Liver (tissue), 9 donors: Measurements from ENCODE around the gene SKAP1. TPM values are rescaled to one million over a fixed set of nuclear protein-coding genes. Genes with fewer than 3 reads are reported as not detected.

Experiments used
- DNase-seq: peaks from one replicate; pipeline ENCODE4 v3.0.0-alpha.2; 2017; ENCODE audit warnings: low spot score
- H3K27ac ChIP-seq, 2 donors: one replicate each; pipeline ENCODE4 v1.7.0; 2013; ENCODE audit warnings: inconsistent platforms in 2 of 2, low read length in 2 of 2, control low read depth in 1 of 2, low read depth in 1 of 2, mild to moderate bottlenecking in 1 of 2
- H3K27me3 ChIP-seq, 4 donors: one replicate each; pipeline versions ENCODE4 v1.6.1 to v1.7.0; 2013; ENCODE audit warnings: low read length in 3 of 4, inconsistent platforms in 1 of 4, mild to moderate bottlenecking in 1 of 4, moderate library complexity in 1 of 4; ENCODE audit not compliant: control insufficient read depth in 4 of 4, insufficient read depth in 4 of 4
- H3K36me3 ChIP-seq, 4 donors: one replicate each; pipeline versions ENCODE4 v1.6.1 to v1.7.0; 2013; ENCODE audit warnings: low read length in 3 of 4, mild to moderate bottlenecking in 3 of 4, low read depth in 1 of 4, moderate library complexity in 1 of 4; ENCODE audit not compliant: control insufficient read depth in 4 of 4, insufficient read depth in 3 of 4
- H3K4me1 ChIP-seq, 4 donors: one replicate each; pipeline versions ENCODE4 v1.6.1 to v1.7.0; 2013; ENCODE audit warnings: low read length in 3 of 4, mild to moderate bottlenecking in 3 of 4, moderate library complexity in 1 of 4; ENCODE audit not compliant: control insufficient read depth in 4 of 4, insufficient read depth in 4 of 4
- H3K4me3 ChIP-seq, 3 donors: one replicate each; pipeline versions ENCODE4 v1.6.1 to v1.7.0; 2013; ENCODE audit warnings: low read length in 3 of 3, control low read depth in 1 of 3, low read depth in 1 of 3, mild to moderate bottlenecking in 1 of 3
- H3K9ac ChIP-seq, 2 donors: one replicate each; pipeline ENCODE4 v1.7.0; 2013; ENCODE audit warnings: low read length in 2 of 2, mild to moderate bottlenecking in 2 of 2, moderate library complexity in 2 of 2, control low read depth in 1 of 2, low read depth in 1 of 2
- H3K9me3 ChIP-seq, 4 donors: one replicate each; pipeline versions ENCODE4 v1.6.1 to v1.7.0; 2013; ENCODE audit warnings: low read length in 3 of 4; ENCODE audit not compliant: control insufficient read depth in 4 of 4
- ATF3 ChIP-seq: IDR thresholded peaks from 2 replicates; pipeline ENCODE4 v1.6.1; 2016; ENCODE audit warnings: antibody characterized with exemption
- CTCF ChIP-seq: fragments of 150-350 bp; IDR thresholded peaks from 2 replicates; pipeline ENCODE4 v1.5.1; 2017; ENCODE audit warnings: improper control_type of control experiment, low read depth, low read length; ENCODE audit not compliant: missing input control
- EGR1 ChIP-seq, 2 donors: IDR thresholded peaks; 2 replicates each; pipeline ENCODE4 v1.6.1; 2016 to 2018; ENCODE audit warnings: antibody characterized with exemption in 2 of 2, low read depth in 2 of 2
- FOXA1 ChIP-seq: IDR thresholded peaks from 2 replicates; pipeline ENCODE4 v1.6.1; 2016; ENCODE audit warnings: antibody characterized with exemption
- FOXA2 ChIP-seq: IDR thresholded peaks from 2 replicates; pipeline ENCODE4 v1.6.1; 2016; ENCODE audit warnings: antibody characterized with exemption
- GABPA ChIP-seq, 2 donors: IDR thresholded peaks in 1 of 2; conservative IDR thresholded peaks in 1 of 2; 2 replicates each; pipeline ENCODE4 v1.6.1; 2016; ENCODE audit warnings: antibody characterized with exemption in 2 of 2, mild to moderate bottlenecking in 1 of 2, moderate library complexity in 1 of 2
- HNF4A ChIP-seq, 2 donors: conservative IDR thresholded peaks; 2 replicates each; pipeline ENCODE4 v1.6.1; 2016; ENCODE audit warnings: antibody characterized with exemption in 2 of 2, mild to moderate bottlenecking in 2 of 2
- HNF4G ChIP-seq: IDR thresholded peaks from 2 replicates; pipeline ENCODE4 v1.6.1; 2016; ENCODE audit warnings: antibody characterized with exemption
- JUND ChIP-seq, 2 donors: IDR thresholded peaks; 2 replicates each; pipeline ENCODE4 v1.6.1; 2016; ENCODE audit warnings: antibody characterized with exemption in 2 of 2
- MAX ChIP-seq: IDR thresholded peaks from 2 replicates; pipeline ENCODE4 v1.6.1; 2016; ENCODE audit warnings: antibody characterized with exemption
- NR2F2 ChIP-seq: IDR thresholded peaks from 2 replicates; pipeline ENCODE4 v1.6.1; 2016; ENCODE audit warnings: antibody characterized with exemption
- RAD21 ChIP-seq, 2 donors: IDR thresholded peaks; 2 replicates each; pipeline ENCODE4 v1.6.1; 2016; ENCODE audit warnings: antibody characterized with exemption in 2 of 2, mild to moderate bottlenecking in 2 of 2
- RXRA ChIP-seq, 2 donors: IDR thresholded peaks; 2 replicates each; pipeline ENCODE4 v1.6.1; 2017 to 2018; ENCODE audit warnings: antibody characterized with exemption in 2 of 2, mild to moderate bottlenecking in 1 of 2
- SP1 ChIP-seq: IDR thresholded peaks from 2 replicates; pipeline ENCODE4 v1.6.1; 2018; ENCODE audit warnings: antibody characterized with exemption, mild to moderate bottlenecking
- TAF1 ChIP-seq: conservative IDR thresholded peaks from 2 replicates; pipeline ENCODE4 v1.6.1; 2016; ENCODE audit warnings: antibody characterized with exemption, mild to moderate bottlenecking
- YY1 ChIP-seq: IDR thresholded peaks from 2 replicates; pipeline ENCODE4 v1.6.1; 2016; ENCODE audit warnings: antibody characterized with exemption, mild to moderate bottlenecking
- WGBS: extraction: QIAGEN DNeasy Blood & Tissue Kit; methylation state at CpG from one replicate; pipeline ENCODE4 v1.1.7; 2013; 5-methylcytosine and 5-hydroxymethylcytosine counted together
- polyA plus RNA-seq, 2 donors: library from polyadenylated mRNA; stranded (reverse) in 1 of 2; unstranded in 1 of 2; fragments of 200-250 nt in 1 of 2; fragments of >200 nt in 1 of 2; fragmentation: Nextera tagmentation in 1 of 2; extraction: Ambion mirVana in 1 of 2; gene quantifications; one replicate each; pipeline versions ENCODE4 v1.2.1 to v1.2.3, GENCODE V29; 2013 to 2015
- total RNA-seq, 2 donors: library from RNA; depleted of rRNA; stranded (reverse); fragments of >200 nt; gene quantifications; one replicate each; pipeline ENCODE4 v1.2.3, GENCODE V29; 2014
- TF ChIP-seq, protein P1 (sequence below): IDR thresholded peaks from 2 replicates; pipeline ENCODE4 v1.6.1; 2016; ENCODE audit warnings: antibody characterized with exemption
- TF ChIP-seq, protein P2 (sequence below): IDR thresholded peaks from 2 replicates; pipeline ENCODE4 v1.6.1; 2016; ENCODE audit warnings: antibody characterized with exemption, mild to moderate bottlenecking
- donor health status: healthy.
- donor health status: healthy.
- donor health status: healthy.
- donor health status: healthy.
- donor health status: healthy.

Gene SKAP1
- total and polyA plus RNA-seq, 4 donors: 2.5 to 20.8 (median 11.3) TPM

DNA sequence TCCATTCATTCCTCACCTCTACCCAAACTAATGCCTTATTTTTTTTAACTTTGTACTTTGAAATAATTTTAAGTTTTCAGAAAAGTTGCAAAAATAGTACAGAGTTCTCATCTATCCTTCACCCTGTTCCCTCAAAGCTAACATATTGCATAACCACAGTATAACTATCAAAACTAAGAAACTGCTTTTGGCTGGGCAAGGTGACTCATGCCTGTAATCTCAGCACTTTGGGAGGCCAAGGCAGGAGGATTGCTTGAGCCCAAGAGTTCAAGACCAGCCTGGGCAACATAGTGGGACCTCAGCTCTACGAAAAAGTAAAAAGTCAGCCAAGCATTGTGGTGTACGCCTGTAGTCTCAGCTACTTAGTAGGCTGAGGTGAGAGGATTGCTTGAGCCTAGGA lies 147.7 kb downstream of the SKAP1 start:
- Histone ChIP-seq H3K27ac (no peak overlapping the region), H3K9ac (no peak overlapping the region), H3K36me3 (no peaks in the 10 kb centered on the region), H3K9me3 (no peaks in the 10 kb centered on the region), H3K4me3 (no peak overlapping the region), H3K4me1 (no peaks in the 10 kb centered on the region), H3K27me3 (peaks cover 0 to 17% (median 0%) of the 10 kb centered on the region in 4 donors)
- no peak for TF ChIP-seq NR2F2
- WGBS: 87% methylated on average over 2 of the region's 2 CpGs
- no peak for DNase-seq

GRCh38 chr17:48278760-48279491 lies 151.1 kb downstream of the SKAP1 start:
- no peak for DNase-seq
- WGBS: 63% methylated on average over 5 of the region's 5 CpGs
- no peaks in the 10 kb centered on the region for H3K9me3 ChIP-seq
- no peak overlapping the region for H3K9ac ChIP-seq
- H3K27ac ChIP-seq: no peak overlapping the region
- TF ChIP-seq NR2F2 (no peak), SP1 (no peak), CTCF (no peak), ATF3 (no peak), HNF4A (conservative IDR thresholded peaks at IDR 0.05) (no peak), YY1 (no peak), RAD21 (IDR thresholded peaks at IDR 0.05) (no peak), MAX (no peak), EGR1 (IDR thresholded peaks at IDR 0.05; ENCODE audit: low read depth in 2 of 2) (no peak), JUND (IDR thresholded peaks at IDR 0.05) (no peak), RXRA (IDR thresholded peaks at IDR 0.05) (no peak), GABPA (IDR thresholded peaks at IDR 0.05 in 1 of 2, conservative IDR thresholded peaks at IDR 0.05 in 1 of 2) (no peak), HNF4G (no peak), TAF1 (no peak), FOXA2 (no peak), FOXA1 (no peak)
- TF ChIP-seq, protein P1, sequence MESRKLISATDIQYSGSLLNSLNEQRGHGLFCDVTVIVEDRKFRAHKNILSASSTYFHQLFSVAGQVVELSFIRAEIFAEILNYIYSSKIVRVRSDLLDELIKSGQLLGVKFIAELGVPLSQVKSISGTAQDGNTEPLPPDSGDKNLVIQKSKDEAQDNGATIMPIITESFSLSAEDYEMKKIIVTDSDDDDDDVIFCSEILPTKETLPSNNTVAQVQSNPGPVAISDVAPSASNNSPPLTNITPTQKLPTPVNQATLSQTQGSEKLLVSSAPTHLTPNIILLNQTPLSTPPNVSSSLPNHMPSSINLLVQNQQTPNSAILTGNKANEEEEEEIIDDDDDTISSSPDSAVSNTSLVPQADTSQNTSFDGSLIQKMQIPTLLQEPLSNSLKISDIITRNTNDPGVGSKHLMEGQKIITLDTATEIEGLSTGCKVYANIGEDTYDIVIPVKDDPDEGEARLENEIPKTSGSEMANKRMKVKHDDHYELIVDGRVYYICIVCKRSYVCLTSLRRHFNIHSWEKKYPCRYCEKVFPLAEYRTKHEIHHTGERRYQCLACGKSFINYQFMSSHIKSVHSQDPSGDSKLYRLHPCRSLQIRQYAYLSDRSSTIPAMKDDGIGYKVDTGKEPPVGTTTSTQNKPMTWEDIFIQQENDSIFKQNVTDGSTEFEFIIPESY: no peak
- TF ChIP-seq, protein P2, sequence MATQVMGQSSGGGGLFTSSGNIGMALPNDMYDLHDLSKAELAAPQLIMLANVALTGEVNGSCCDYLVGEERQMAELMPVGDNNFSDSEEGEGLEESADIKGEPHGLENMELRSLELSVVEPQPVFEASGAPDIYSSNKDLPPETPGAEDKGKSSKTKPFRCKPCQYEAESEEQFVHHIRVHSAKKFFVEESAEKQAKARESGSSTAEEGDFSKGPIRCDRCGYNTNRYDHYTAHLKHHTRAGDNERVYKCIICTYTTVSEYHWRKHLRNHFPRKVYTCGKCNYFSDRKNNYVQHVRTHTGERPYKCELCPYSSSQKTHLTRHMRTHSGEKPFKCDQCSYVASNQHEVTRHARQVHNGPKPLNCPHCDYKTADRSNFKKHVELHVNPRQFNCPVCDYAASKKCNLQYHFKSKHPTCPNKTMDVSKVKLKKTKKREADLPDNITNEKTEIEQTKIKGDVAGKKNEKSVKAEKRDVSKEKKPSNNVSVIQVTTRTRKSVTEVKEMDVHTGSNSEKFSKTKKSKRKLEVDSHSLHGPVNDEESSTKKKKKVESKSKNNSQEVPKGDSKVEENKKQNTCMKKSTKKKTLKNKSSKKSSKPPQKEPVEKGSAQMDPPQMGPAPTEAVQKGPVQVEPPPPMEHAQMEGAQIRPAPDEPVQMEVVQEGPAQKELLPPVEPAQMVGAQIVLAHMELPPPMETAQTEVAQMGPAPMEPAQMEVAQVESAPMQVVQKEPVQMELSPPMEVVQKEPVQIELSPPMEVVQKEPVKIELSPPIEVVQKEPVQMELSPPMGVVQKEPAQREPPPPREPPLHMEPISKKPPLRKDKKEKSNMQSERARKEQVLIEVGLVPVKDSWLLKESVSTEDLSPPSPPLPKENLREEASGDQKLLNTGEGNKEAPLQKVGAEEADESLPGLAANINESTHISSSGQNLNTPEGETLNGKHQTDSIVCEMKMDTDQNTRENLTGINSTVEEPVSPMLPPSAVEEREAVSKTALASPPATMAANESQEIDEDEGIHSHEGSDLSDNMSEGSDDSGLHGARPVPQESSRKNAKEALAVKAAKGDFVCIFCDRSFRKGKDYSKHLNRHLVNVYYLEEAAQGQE: no peak
- H3K36me3 ChIP-seq: no peaks in the 10 kb centered on the region
- no peaks in the 10 kb centered on the region for H3K4me1 ChIP-seq
- no peak overlapping the region for H3K4me3 ChIP-seq
- peaks cover 0 to 14% (median 0%) of the 10 kb centered on the region in 4 donors for H3K27me3 ChIP-seq
